ENCODE data around the gene GP1BB. TPM values are rescaled to one million over a fixed set of nuclear protein-coding genes. Genes with fewer than 3 reads are reported as not detected.

Gene GP1BB
- total and polyA plus RNA-seq, 2 of the 4 experiments (the other 2 are of a cell fraction) = 0.18 to 1.5 TPM

DNA sequence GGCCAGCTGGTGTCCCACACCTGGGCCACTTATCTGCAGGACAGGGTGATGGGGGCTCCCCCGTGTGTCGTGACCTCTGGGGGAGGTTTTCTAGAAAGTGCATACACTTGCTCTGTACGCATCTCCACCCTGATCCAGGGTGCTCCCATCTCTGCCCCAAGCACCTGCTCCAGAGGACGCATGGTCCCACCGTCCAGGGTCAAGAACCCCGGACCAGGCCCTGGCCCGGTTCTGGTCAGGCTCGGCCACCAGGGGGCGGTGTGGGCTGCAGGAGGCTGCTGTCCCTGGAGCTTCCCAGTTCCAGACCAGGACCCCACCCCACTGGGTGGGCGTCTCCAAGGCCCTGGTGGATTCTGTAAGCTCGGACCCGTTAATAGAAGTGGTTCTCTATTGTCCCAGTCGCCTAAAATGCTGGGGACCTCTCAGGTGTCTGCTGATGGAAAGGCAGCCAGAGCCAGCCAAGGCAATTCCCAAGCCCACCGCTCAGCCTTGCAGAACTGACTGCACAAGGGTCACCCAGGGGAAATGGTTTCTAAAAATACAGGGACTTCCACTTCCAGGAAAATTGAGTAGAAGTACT is 43.7 kb upstream of the GP1BB start:
- CTCF ChIA-PET = interaction anchor here (1.5 kb wide), 1 partner anchor 10 kb away, joined by 5 read pairs; no protein-coding TSS in a partner anchor
- BruUV-seq (replicated peaks) = no TSS peak
- Histone ChIP-seq H2AK5ac (ENCODE audit: low read depth, low read length) (no peak overlapping the region), H3K4me2 (ENCODE audit: low read depth, low read length) (no peak overlapping the region), H3K9me1 (ENCODE audit: insufficient read depth, low read length) (no peaks in the 10 kb centered on the region), H4K8ac (ENCODE audit: low read depth in 2 of 2, low read length in 2 of 2) (no peak overlapping the region), H3K4ac (ENCODE audit: low read depth, low read length) (no peak overlapping the region), H2BK5ac (ENCODE audit: low read depth, low read length, poor library complexity, severe bottlenecking) (no peak overlapping the region), H3K4me3 (ENCODE audit: insufficient read depth, low read depth, low read length) (no peak overlapping the region), H3K23ac (ENCODE audit: low read depth, low read length) (no peak overlapping the region), H3K14ac (replicated peaks; ENCODE audit: low read depth, low read length) (no peak overlapping the region), H2AFZ (replicated peaks; ENCODE audit: low read length, poor library complexity) (peak overlapping the region; percentile 24), H2BK20ac (ENCODE audit: low read depth, low read length) (no peak overlapping the region), H3K79me1 (ENCODE audit: low read depth in 1 of 2, low read length in 2 of 2) (no peaks in the 10 kb centered on the region), H3K27me3 (ENCODE audit: control insufficient read depth, insufficient read depth, low read length) (peaks cover 16% of the 10 kb centered on the region), H3K56ac (ENCODE audit: extremely low read depth, insufficient read depth, low read length) (no peak overlapping the region), H2BK15ac (ENCODE audit: low read depth, low read length) (no peak overlapping the region), H3K36me3 (ENCODE audit: control insufficient read depth, insufficient read depth, low read length) (no peaks in the 10 kb centered on the region), H3K9me3 (ENCODE audit: control insufficient read depth, insufficient read depth, low read length) (no peaks in the 10 kb centered on the region), H3K27ac (ENCODE audit: insufficient read depth, low read length) (no peak overlapping the region), H3K9ac (ENCODE audit: low read depth, low read length) (no peak overlapping the region), H2BK120ac (ENCODE audit: low read depth, low read length) (no peak overlapping the region), H4K91ac (ENCODE audit: insufficient read depth, low read depth, low read length) (no peak overlapping the region), H4K5ac (ENCODE audit: low read depth, low read length) (no peak overlapping the region), H2AK9ac (replicated peaks; ENCODE audit: low read depth, low read length, poor library complexity) (peak overlapping the region; percentile 5), H4K20me1 (ENCODE audit: insufficient read depth, low read length) (no peaks in the 10 kb centered on the region), H3K18ac (ENCODE audit: low read depth, low read length) (no peak overlapping the region), H3K4me1 (ENCODE audit: control insufficient read depth, insufficient read depth, low read length) (no peaks in the 10 kb centered on the region; the same call in 1 of the 2 replicates)
- in situ Hi-C loops (cut with MboI; ENCODE audit: low sequenced_read_pairs) (no loop called here), dilution Hi-C loops (cut with HindIII; ENCODE audit: low sequenced_read_pairs, unreplicated experiment) (no loop called here), intact Hi-C loops (cut with micrococcal nuclease) (loop anchor here (1.0 kb wide), 1 partner anchor 39 kb away; no protein-coding TSS in a partner anchor)
- DNase-seq (no peak), ATAC-seq (ENCODE audit: low read depth) (peak; percentile 69)
- TF ChIP-seq, protein P1, sequence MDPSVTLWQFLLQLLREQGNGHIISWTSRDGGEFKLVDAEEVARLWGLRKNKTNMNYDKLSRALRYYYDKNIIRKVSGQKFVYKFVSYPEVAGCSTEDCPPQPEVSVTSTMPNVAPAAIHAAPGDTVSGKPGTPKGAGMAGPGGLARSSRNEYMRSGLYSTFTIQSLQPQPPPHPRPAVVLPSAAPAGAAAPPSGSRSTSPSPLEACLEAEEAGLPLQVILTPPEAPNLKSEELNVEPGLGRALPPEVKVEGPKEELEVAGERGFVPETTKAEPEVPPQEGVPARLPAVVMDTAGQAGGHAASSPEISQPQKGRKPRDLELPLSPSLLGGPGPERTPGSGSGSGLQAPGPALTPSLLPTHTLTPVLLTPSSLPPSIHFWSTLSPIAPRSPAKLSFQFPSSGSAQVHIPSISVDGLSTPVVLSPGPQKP (IDR thresholded peaks at IDR 0.05; ENCODE audit: borderline replicate concordance, low read depth, low read length) = no peak
- TF ChIP-seq NFE2L2 (IDR thresholded peaks at IDR 0.05; ENCODE audit: low read depth, low read length) = no peak
- peak; percentile 45 for TF ChIP-seq SMC3 (IDR thresholded peaks at IDR 0.05; ENCODE audit: low read depth, low read length)
- TF ChIP-seq MXI1 (IDR thresholded peaks at IDR 0.05; ENCODE audit: borderline replicate concordance, low read depth, low read length) = no peak
- no peak for TF ChIP-seq RFX5 (IDR thresholded peaks at IDR 0.05; ENCODE audit: low read depth, low read length)
- TF ChIP-seq FOS (IDR thresholded peaks at IDR 0.05; ENCODE audit: low read depth, low read length) = no peak
- no peak for TF ChIP-seq CEBPB (IDR thresholded peaks at IDR 0.05; ENCODE audit: low read depth, low read length)
- TF ChIP-seq RAD21 (IDR thresholded peaks at IDR 0.05; ENCODE audit: low read length) = peak; percentile 41
- no peak for TF ChIP-seq RCOR1 (IDR thresholded peaks at IDR 0.05; ENCODE audit: insufficient replicate concordance, low read length)
- no peak for TF ChIP-seq MAZ (IDR thresholded peaks at IDR 0.05; ENCODE audit: borderline replicate concordance, low read depth, low read length)
- TF ChIP-seq BHLHE40 (IDR thresholded peaks at IDR 0.05; ENCODE audit: low read depth, low read length) = no peak
- no peak for TF ChIP-seq POLR2A (IDR thresholded peaks at IDR 0.05; ENCODE audit: low read depth, low read length)
- no peak for TF ChIP-seq CHD1 (IDR thresholded peaks at IDR 0.05; ENCODE audit: low read depth, low read length)
- TF ChIP-seq, protein P2, sequence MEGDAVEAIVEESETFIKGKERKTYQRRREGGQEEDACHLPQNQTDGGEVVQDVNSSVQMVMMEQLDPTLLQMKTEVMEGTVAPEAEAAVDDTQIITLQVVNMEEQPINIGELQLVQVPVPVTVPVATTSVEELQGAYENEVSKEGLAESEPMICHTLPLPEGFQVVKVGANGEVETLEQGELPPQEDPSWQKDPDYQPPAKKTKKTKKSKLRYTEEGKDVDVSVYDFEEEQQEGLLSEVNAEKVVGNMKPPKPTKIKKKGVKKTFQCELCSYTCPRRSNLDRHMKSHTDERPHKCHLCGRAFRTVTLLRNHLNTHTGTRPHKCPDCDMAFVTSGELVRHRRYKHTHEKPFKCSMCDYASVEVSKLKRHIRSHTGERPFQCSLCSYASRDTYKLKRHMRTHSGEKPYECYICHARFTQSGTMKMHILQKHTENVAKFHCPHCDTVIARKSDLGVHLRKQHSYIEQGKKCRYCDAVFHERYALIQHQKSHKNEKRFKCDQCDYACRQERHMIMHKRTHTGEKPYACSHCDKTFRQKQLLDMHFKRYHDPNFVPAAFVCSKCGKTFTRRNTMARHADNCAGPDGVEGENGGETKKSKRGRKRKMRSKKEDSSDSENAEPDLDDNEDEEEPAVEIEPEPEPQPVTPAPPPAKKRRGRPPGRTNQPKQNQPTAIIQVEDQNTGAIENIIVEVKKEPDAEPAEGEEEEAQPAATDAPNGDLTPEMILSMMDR (conservative IDR thresholded peaks at IDR 0.05; ENCODE audit: low read depth, low read length) = peak; percentile 52
- TF ChIP-seq, protein P3, sequence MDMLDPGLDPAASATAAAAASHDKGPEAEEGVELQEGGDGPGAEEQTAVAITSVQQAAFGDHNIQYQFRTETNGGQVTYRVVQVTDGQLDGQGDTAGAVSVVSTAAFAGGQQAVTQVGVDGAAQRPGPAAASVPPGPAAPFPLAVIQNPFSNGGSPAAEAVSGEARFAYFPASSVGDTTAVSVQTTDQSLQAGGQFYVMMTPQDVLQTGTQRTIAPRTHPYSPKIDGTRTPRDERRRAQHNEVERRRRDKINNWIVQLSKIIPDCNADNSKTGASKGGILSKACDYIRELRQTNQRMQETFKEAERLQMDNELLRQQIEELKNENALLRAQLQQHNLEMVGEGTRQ (IDR thresholded peaks at IDR 0.05; ENCODE audit: low read depth, low read length) = no peak
- TF ChIP-seq MAFK (IDR thresholded peaks at IDR 0.05; ENCODE audit: low read depth, low read length) = no peak
- WGBS, 2 experiments (ENCODE audit: extremely low coverage in 2 of 2, insufficient read length in 1 of 2) = 22% methylated on average over 3 of the region's 14 CpGs; no CpG with 5 or more reads in 1 of the 2 experiments
- POLR2A ChIA-PET (ENCODE audit: unreplicated experiment) = no interaction called here

Data from IMR-90 (cell line).